NK-92 (cell line): ENCODE data around the gene COX18.
A peak's percentile ranks its signal among the peaks of the same experiment; 100 is the strongest.

Experiments used
- DNase-seq: peaks from one replicate; lab custom pipeline; 2025; ENCODE audit not compliant: unreplicated experiment; lab: John Stamatoyannopoulos, UW

The COX18 gene, protein sequence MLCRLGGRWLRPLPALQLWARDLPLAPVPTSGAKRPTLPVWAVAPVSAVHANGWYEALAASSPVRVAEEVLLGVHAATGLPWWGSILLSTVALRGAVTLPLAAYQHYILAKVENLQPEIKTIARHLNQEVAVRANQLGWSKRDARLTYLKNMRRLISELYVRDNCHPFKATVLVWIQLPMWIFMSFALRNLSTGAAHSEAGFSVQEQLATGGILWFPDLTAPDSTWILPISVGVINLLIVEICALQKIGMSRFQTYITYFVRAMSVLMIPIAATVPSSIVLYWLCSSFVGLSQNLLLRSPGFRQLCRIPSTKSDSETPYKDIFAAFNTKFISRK

DNA sequence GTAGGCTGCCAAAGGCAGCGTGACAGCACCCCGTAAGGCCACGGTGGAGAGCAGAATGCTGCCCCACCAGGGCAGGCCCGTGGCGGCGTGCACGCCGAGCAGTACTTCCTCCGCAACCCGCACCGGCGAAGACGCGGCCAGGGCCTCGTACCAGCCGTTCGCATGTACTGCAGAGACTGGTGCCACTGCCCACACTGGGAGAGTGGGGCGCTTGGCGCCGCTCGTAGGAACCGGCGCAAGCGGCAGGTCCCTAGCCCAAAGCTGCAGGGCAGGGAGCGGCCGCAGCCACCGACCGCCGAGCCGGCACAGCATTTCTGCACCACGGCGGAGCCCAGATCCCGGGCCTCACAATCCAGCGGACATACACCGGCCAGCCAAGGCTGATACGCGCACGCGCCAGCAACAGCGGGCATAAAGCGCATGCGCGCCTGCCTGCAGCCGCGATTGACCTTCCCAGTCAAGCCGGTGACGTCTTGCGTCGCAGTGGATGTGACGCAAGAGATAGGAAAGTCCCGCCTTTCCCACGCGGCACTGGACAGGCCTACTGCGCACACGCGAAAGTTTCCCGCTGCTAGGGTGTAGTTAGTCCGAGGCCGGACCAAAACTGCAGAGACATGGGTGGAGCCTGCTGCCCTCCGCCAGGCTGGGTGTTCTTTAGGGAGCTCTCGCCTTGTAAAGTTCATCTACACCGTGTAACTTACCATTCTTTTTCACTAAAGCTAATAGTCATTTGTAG, at the start of gene COX18:
Gene COX18 (minus strand): TSS at position 379 of the 736 bp plus-strand sequence. CDS start 67 bp downstream, at position 312.
- peak; percentile 79 for DNase-seq

DNA sequence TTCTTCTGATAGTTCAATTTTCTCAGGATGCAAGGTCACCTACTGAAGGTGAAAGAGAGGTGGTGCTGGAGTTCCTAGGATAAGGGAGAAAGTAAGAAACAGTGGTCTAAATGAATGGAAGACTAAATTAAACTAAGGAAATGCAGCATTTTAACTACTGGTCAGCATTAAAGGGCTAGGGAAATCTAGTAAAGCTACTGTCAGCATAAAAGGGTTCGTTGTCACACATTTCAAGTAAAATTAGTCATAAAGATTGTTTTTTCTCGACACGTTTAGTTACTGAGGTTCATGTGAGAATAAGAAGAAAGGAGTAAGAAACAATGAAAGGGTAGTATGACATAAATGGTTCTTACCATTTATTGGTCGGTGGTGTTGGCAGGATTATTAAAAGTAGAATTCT, 40.0 kb upstream of the COX18 start:
- no peak for DNase-seq

DNA sequence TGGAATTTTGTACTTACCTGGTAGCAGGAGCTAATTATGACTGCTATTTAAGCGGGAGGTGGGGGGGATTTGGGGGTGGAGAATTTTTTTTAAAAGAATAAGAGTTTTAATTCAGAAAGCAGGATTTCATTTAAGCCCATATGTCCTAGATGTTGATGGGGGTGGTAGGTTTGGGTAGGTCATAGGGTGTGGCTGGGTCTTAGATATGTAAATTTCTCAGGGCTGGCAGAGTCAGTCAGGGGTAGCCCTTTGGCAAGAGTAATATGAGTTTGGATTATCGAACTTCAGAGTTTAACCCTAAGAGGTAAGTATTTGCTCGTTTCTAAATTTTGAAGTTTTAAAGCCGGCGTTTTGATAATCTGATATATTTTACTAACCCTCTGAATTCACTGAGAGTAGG, 35.2 kb upstream of the COX18 start:
- DNase-seq: no peak

DNA sequence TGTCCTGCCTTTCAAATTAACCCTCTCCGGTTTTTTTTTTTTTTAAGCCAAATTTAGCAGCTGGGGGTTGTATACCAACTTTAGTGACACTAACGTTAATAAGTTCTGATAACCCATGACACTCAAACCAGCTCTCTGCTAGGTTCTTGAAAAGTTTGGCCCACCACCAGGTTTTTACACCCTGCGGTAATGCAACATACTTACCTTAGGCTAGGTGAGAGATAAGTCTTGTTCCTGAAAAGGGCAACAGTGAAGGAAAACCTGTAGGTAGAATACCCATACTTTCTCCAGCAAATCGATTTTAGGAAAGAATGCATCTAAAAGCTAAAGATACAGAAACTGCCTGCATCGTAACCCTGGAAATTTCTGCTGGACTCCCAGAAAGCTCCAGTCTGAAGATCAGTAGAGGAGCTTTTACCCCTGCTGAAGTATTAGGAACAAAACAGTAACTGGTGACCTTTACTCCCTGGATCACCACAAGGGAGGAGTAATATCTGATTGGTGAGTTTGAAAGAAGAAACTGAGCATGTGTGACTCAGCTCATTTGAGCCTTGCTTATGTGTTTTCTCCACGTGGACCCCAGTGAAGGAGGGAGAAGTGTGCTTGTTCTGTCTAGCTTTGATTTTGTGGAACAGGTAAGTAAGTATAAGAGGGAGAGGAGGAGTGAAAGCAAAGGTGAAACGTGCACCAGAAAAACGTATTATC, 34.4 kb upstream of the COX18 start:
- DNase-seq: no peak

DNA sequence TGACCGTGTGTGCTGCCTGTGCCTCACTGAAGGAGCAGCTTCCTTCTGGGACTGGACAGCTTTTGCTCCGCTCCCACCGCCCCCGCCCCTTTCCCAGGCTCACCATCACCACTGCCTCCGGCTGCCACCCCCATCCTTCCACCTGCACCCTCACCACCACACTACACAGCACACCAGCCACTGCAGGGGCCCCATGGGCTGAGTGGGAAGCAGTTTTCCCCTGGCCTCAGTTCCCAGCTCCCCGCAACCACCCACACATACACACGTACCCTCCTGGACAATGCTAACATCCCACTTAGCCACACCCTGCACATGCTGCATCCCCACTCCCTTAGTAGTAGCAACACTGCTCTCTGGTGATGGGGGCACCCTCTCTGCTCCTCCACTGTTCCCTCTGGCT, 29.6 kb upstream of the COX18 start:
- no peak for DNase-seq

DNA sequence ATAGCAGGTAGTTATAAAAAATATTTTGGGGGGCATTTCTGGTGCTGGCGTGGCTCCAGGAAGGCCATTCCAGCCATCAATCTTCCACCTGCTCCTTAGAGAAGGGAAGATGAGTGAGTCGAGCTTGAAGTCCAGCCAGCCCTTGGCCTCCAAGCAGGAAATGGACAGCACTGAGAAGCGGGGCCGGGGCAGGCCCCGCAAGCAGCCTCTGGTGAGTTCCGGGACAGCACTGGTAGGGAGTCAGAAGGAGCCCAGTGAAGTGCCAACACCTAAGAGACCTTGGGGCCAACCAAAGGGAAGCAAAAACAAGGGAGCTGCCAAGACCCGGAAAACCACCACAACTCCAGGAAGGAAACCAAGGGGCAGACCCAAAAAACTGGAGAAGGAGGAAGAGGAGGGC, 29.2 kb upstream of the COX18 start:
- DNase-seq: no peak

DNA sequence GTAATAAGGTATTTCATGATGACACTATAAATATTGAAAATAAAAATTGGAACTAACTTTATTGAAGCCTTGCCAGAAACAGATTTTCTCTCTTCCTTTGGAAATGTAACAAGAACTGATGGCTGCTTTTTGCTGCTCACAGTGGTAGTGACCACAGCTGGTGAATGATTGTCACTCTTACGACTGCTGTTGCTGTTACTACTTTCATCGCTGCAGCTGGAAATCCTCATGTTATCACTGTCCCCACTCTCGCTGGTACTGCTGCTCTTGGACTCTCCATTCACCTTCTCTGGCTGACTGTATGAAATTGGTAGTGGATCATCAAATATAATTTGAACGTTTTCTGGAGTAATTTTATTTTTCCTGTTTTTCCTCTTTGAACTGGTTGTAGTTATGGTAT, 28.5 kb upstream of the COX18 start:
- no peak for DNase-seq

DNA sequence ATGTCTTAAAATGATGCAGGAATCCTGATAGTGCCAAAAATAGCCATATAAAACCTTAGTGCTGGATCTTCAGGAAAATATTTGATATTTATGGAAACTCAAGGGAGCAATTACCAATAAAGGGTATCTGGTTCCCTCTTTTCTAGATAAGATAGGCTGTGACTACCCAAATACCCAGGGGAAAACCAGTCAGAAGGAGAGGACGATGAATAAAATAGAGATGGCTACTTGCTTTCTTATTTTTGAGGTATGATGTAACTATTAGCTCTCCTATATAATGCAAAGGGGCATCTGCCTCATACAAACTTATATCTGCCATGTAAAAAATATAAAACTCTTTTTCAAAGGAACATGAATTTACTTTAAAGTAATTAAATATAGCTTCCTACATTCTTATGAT, 23.4 kb upstream of the COX18 start:
- no peak for DNase-seq

DNA sequence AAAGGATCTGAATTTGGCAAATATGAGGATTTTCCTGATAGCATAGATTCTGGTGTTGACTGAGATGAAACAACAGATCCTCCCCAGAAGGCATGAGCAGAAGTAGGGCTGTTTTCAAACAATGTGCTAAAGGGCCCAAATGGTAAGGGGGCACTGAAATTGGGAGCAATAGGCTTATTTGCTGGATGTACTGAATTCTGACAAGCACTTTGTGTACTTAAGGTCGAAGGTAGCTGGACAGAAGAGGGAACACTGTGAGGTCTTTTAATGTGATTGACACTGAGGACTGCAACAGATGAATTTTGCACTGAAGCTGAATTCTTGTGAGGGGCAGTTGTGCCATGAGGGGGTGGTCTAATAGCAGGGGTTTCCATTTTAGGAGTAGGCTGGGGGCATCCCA, 21.2 kb upstream of the COX18 start:
- DNase-seq: no peak

DNA sequence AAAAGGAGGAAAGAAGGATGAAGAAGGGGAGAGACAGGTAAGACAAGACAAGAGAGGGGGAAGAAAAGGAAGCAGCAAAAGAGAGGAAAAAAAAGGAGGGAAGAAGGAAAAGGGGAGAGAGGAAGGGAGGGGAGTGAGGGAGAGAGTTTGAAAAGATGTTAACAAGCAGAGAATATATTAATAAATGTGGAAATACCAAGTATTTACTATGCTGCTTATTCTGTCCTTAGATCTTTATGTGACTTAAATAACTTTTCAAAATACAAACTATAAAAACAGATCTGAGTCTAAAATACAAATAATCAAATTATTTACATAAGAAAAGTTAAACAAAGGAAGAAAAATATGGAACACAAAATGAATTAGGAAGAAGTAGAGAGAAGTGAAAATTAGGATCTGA, 18.4 kb upstream of the COX18 start:
- no peak for DNase-seq

DNA sequence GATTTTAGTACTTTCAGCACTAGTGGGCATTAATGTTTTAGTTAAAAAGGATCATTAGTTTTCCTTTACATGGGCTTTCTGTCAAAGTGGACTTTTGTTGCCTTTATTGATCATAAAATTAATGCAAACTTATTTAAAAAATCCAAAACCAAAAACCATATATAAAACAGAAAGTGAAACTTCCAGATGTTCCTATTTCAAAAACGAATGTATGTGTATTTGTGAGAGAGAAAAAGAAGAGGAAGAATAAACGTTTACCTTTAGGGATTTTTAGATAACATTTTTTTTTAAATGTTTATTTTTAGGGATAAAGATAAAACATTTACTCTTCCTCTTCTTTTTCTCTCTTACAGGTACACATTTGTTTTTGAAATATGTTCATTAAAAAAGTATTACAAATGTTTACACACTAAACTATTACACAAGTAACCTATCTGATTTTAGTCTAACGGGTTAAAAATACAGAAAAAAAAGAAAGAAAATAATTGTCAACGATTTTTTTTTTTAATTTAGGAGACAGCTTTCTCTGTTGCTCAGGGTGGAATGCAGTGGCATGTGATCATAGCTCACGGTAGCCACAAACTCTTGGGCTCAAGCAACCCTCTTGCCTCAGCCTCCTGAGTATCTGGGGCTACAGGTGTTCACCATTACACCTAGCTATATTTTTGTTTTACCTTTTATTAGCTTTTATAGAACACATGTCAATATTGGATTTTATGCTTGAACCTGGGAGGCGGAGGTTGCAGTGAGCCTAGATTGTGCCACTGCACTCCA, 16.8 kb upstream of the COX18 start:
- DNase-seq: no peak

DNA sequence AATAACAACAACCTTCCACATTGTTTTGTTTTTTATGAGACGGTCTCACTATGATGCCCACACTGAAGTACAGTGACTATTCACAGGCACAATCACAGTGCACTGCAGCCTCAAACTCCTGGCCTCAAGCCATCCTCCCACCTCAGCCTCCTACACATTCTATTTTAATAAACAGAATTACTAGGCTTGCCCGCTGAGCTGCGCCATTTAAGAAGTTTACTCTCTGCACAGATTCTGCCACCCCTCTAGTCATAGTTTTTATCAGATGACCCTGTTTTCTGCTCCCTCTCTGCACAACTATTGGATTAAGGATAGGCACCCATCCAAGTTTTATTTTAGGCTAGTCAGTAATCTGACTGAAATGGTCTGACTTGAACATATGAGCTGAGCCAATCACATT, 11.3 kb upstream of the COX18 start:
- no peak for DNase-seq

DNA sequence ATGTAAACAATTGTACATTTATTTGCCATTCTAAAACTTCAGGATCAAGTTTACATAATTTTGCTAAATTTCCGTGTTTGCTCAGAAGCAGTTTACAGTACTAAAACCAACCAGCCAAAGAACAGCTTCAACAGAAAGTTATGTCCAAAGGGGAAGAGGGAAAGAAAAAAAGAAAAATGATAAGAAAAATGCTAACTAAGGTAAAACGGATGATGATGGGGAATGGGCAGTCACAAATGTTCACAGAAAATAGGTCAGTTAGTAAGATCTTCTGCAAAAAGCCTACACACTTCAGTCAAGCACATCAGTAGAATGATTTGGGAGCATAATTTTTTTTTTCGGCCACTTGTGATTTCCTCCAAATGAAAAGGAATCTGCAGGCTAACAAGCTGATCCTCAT, 6.3 kb upstream of the COX18 start:
- DNase-seq: no peak

DNA sequence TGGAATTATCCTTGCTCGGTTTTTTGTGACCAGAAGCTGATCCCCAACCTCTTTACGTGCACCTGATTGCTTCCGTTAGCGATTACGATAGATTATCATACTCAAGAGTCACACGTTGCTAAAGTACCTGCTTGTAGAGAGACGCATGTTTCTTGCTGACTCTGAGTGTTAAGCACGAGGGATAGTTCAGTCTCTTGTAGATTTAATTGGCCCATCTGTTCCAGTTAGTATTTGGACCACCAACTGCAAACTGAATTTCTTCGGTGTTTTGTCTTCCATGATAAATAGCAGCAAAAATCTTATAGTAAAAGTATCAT, 516 bp upstream of the COX18 start:
- DNase-seq: no peak

DNA sequence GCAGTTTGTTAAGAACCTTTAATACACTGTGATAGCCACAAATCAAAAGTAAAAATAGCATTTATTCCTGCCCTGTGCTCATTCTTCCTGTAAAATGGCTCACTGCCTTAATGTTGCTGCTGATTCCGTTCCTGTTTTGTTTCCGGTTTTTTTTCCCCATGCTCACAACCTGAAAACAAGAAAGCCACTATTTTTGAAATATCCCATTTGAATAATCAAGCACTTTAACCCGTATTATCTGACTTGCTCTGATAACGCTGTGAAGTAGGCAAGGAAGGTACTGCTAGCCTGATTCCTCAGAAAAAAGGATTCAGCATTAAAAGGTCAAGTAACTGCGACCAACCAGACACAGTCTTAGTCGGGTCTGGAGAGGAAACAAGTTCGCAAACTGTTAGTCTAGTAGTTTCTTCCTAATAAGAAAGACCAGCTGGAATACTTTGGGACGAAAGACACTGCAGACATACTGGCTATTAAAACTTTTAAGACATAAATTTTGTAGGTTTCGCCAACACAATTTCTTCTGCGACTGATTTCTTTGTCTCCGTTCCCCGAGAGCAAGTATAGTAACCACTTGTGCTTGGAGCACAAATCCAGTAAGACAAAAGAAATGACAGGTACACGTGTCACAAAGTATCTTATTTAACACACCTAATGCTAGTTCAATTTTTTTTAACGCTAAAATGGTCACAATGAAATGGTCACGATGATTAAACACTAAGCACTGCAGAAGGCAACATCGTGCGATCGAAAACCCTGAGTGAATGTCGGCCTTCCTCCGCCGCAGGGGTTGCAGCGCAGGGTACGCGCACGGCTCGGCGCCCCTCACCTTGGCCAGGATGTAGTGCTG, 802 bp downstream of the COX18 start:
- DNase-seq: no peak

DNA sequence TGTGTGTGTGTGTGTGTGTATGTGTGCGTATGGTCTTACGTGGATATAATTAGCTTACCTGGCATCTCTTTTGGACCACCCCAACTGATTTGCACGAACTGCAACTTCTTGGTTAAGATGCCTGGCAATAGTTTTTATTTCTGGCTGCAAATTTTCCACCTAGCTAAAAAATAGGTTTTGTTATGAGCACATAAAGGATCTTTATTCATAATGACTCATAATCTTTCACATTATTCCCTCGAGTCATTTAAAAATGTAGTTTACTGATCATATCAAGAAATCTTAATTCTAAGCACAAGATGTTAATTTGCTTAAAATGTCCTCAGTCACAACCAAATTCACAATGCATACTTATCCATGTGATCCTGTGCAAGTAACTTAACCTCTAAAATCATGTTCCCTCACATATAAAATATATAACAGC, 1.5 kb downstream of the COX18 start:
- no peak for DNase-seq

DNA sequence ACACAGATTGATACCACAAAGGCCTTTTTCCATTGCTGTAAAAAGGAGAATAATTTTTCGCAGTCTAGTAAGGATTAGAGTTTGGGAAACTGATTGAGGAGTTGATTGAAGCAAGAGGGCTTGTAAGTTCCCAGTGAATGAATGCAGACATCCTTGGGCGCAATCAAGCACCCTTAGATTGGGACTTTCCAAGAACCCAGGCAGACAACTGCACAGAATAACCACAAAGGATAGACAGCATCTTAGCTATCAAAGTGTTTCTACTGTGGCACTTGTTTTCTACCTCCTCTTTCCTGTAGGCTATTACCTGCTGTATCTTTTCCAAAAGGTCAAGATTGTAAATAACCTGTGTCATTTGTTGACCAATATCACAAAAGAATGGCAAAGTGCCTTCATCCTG, 2.6 kb downstream of the COX18 start:
- no peak for DNase-seq

DNA sequence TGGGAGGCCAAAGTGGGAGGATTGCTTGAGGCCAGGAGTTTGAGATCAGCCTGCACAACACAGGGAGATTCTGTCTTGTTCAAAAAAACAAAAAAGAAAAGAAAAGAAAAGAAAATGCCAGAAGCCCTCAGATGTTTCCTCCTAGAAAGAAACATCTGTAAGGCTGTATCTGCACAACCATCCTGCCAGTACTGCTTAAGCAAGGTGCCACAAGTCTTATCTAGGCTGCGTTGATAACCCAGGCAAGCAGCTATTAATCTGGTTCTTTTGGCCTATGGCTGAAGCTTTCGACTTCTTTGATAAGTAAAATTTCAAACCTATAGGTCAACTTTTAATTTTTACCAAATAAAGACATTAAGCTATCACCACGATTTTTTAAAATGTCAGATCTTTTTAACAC, 3.1 kb downstream of the COX18 start:
- DNase-seq: no peak

DNA sequence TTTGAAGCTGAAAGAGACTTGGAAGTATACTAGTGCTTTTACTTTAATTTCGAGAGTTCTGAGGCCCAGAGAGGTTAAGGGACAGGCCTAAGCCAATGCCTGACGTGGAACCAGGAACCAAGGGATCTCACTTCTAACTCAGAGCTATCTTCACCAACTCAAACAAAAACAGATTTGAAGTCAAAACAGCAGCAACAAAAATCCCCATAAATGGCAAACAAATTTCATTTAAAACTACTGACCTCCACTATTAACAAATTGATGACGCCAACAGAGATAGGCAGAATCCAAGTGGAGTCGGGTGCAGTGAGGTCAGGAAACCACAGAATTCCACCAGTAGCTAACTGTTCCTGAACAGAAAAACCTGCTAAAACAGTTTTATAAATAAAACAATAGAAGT, 5.0 kb downstream of the COX18 start:
- DNase-seq: no peak

DNA sequence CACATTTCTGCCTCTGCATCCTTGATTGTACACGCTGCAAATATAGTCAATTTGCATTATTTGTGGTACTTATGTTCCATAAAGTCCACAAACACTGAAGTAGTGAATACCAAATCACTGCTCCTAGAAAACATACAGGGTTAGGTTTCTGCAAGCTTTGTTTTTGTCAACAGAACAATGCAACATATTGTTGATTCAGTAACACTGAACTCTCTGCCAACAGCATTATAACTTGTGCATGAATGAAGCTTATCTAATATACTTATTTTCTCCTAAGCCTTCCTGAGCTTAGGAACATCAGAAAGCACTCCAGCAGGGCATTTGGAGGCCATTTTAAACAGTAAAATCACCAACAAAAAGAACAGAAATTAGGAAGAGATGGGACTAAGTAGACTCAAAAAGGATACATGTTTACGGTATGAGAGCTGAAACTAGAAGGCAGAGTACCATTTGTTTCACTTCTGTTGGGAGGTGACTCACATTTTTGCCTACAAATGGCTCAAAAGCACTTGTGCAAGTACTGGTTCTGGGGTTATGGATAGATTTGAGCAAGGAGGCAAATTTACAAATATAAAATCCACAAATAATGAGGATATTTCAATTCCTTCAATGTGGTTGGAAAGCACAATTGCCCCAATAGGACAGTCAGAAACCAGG, 14.1 kb downstream of the COX18 start:
- no peak for DNase-seq
